HFFc6 (cell line): Measurements from ENCODE around the gene ROPN1L. TPM values are rescaled to one million over a fixed set of nuclear protein-coding genes. Genes with fewer than 3 reads are reported as not detected.

Experiments used
- DNase-seq: peaks from one replicate; pipeline ENCODE4 v3.0.0-alpha.2; 2018
- H3K27ac Mint-ChIP-seq: 2 replicates; pipeline ENCODE4 v1.8.0; 2020; ENCODE audit warnings: mild to moderate bottlenecking, mixed read lengths
- H3K27me3 Mint-ChIP-seq: 2 replicates; pipeline ENCODE4 v1.8.0; 2021; ENCODE audit warnings: mild to moderate bottlenecking, moderate library complexity, mixed read lengths; ENCODE audit not compliant: insufficient read depth
- H3K36me3 Mint-ChIP-seq: 2 replicates; pipeline ENCODE4 v1.8.0; 2021; ENCODE audit warnings: low read depth, mixed read lengths
- H3K4me1 Mint-ChIP-seq: 2 replicates; pipeline ENCODE4 v1.8.0; 2020; ENCODE audit warnings: low read depth, mixed read lengths
- H3K4me3 Mint-ChIP-seq: 2 replicates; pipeline ENCODE4 v1.8.0; 2020; ENCODE audit warnings: mild to moderate bottlenecking, moderate library complexity, mixed read lengths
- H3K9me3 Mint-ChIP-seq: 2 replicates; pipeline ENCODE4 v1.8.0; 2020; ENCODE audit warnings: mild to moderate bottlenecking, mixed read lengths
- CTCF ChIP-seq: fragments of 200-600 bp; sonication (generic); IDR thresholded peaks from 2 replicates; pipeline ENCODE4 v1.5.0; 2021; ENCODE audit warnings: antibody characterized with exemption, mild to moderate bottlenecking
- total RNA-seq, 6 experiments: library from RNA; stranded (reverse); fragmentation: NEBNext Ultra II Directional; extraction: Animal tissue kit (Norgen Biotek cat#: 25700); gene quantifications; 2 replicates in 1 of 6; 3 replicates in 5 of 6; pipeline ENCODE4 v1.2.3, GENCODE V29; 2021

The ROPN1L gene
- total RNA-seq, 6 experiments from 2014 or later, result 0.38 to 0.68 (median 0.47) TPM

DNA sequence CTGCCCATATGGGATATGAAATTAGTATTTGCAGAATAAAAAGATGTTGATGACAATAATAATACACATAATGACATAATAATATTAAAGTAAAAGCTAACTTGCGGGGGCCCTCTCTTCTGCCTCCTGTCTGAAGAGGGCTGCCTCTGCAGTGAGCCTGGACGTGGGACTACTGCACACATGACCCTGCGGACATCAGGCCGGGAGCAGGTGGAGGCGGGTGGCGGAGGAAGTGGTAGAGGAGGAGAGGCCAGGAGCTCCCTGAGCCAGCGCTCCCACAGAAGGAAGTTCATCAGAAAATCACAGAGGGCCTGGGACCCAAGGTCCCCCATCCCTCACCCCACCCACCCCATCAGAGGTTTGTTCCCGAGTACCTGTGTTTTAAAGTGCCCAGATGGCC is 60.5 kb downstream of the ROPN1L start:
- H3K27me3 Mint-ChIP-seq, result peaks cover 4% of the 10 kb centered on the region
- no peak for TF ChIP-seq CTCF
- H3K9me3 Mint-ChIP-seq, result no peaks in the 10 kb centered on the region
- H3K4me1 Mint-ChIP-seq, result peaks cover 10% of the 10 kb centered on the region
- no peak overlapping the region for H3K4me3 Mint-ChIP-seq
- no peak for DNase-seq
- H3K27ac Mint-ChIP-seq, result no peak overlapping the region
- no peaks in the 10 kb centered on the region for H3K36me3 Mint-ChIP-seq

DNA sequence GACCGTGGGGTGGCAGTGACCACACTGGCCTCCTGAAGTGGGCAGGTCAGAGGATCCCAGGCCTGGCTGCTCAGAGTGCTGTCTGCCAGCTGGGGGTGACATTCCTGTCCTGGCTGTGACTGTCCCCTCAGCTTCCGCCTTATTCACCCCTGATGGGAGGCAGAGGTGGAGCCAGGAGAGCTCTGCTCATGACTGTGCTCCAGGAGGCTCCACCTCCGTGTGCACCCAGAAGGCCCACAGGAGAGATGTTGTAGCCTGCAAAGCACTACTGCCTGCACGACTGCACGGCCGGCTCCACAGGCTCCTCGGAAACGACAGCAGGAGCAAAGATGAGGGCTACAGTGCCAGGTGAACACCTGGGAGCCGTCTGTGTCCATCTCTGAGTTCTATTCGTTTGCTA is 60.9 kb downstream of the ROPN1L start:
- Mint-ChIP-seq H3K4me3 (no peak overlapping the region), H3K27ac (no peak overlapping the region), H3K4me1 (peaks cover 14% of the 10 kb centered on the region), H3K27me3 (peaks cover 4% of the 10 kb centered on the region), H3K36me3 (no peaks in the 10 kb centered on the region), H3K9me3 (no peaks in the 10 kb centered on the region)
- no peak for DNase-seq
- TF ChIP-seq CTCF, result no peak

DNA sequence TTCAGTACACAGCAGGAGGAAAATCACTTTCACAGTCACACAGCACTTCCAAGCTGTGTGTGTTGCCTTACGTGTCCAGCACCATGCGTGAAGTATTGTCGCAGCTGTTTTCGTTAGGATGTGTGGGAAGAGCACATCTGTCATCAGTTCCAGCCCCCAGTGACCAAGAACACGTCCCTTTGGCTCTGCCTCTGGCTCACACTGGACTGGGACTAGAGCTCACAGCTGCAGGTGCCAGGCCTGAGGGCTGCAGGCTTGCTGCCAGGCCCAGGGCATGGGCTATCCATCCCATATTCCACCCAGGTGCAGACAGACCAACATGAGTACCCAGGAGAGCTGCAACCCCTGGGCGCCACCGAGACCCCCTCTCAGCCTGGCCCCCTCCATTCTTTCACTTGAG is 61.6 kb downstream of the ROPN1L start:
- peaks cover 22% of the 10 kb centered on the region for H3K4me1 Mint-ChIP-seq
- H3K36me3 Mint-ChIP-seq, result no peaks in the 10 kb centered on the region
- no peak overlapping the region for H3K27ac Mint-ChIP-seq
- peaks cover 4% of the 10 kb centered on the region for H3K27me3 Mint-ChIP-seq
- H3K4me3 Mint-ChIP-seq, result no peak overlapping the region
- no peak for TF ChIP-seq CTCF
- DNase-seq, result no peak
- no peaks in the 10 kb centered on the region for H3K9me3 Mint-ChIP-seq

DNA sequence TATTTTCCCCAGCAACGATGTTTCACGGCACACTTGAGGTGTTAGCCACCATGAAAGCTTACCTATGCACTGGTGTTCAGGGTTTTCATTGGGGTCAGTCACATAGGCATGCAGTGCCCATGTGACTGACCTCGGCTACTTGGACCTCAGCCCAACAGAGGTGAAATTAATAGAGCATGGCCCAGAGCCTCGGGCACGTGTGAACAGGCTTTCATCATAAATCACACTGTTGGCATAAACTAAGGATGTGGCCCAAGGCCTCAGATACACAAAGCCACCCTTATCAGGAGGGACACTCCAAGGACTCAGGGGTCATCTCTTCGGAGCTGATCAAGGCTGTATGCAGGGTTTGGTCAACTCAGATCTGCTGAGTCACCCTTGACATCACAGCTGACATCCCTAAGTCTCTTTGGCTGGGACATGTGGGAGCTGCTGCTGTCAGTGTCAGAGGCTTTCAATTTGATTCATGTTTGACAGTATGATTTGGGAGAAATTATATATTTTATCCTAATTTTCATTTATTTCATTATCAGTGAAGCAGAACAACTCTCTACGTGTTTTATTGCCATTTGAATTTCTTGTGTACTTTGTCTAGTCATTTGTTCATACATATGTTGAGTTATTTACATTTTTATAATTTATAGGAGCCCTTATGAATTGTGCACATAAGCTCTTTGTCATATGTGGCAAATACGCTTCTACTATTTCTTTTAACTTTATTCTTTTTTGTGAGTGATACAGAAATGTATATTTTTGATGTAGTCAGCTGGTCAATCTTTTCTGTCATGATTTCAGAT is 62.5 kb downstream of the ROPN1L start:
- Mint-ChIP-seq H3K4me1 (peaks cover 30% of the 10 kb centered on the region), H3K36me3 (no peaks in the 10 kb centered on the region), H3K4me3 (no peak overlapping the region), H3K9me3 (no peaks in the 10 kb centered on the region), H3K27ac (no peak overlapping the region), H3K27me3 (peaks cover 4% of the 10 kb centered on the region)
- no peak for DNase-seq
- TF ChIP-seq CTCF, result no peak

GRCh38 chr5:10505517-10506095 is 63.9 kb downstream of the ROPN1L start:
- TF ChIP-seq CTCF, result no peak
- Mint-ChIP-seq H3K27me3 (peaks cover 5% of the 10 kb centered on the region), H3K4me1 (peaks cover 33% of the 10 kb centered on the region), H3K9me3 (no peaks in the 10 kb centered on the region), H3K27ac (no peak overlapping the region), H3K36me3 (no peaks in the 10 kb centered on the region), H3K4me3 (no peak overlapping the region)
- no peak for DNase-seq
